ENCODE results near the gene MROH2A.
A peak's percentile ranks its signal among the peaks of the same experiment; 100 is the strongest.

MROH2A gene

DNA sequence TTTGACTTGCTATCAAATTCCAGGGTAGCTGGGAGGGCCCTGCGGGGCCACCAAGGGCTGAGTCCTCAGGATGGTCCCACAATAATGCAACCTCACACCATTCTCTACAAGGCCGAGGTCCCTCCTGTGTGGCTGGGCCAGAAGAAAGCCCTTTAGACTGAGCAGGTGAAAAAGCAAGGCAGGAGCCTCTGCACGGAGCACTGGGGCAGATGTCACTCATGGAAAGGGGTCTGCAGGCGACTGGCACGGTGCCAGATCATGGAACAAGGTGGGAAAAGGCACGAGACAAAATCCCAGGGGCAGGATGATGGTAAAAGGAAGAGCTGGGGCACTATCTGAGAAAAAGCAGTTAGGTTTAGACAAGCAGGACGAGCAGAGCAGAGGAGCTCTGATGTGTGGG is 60.1 kb downstream of the MROH2A start:
- DNase-seq: no peak

GRCh38 chr2:233838726-233839446 is 60.8 kb downstream of the MROH2A start:
- no peak for DNase-seq

- DNase-seq: no peak
Observed at GRCh38 chr2:233839447-233839820, 61.3 kb downstream of the MROH2A start.

DNA sequence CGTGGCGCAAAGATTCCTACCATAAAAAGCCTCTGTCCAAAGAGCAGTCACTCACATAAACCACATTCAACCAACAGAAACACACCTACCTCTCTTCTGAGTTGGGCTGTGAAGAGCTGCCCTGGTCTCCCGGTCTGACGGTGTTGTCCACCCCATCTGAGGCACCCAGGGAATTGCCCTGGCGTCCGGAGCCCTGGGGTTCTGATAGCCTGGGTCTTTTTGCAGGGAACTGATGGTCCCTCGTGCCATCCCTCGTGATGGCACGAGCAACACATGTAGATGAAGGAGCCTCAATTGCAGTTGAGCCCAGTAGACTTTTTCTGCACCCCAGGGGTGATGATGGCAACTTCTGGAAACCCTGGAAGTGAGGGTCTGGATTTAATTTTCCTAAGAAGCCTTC is 62.4 kb downstream of the MROH2A start:
- DNase-seq: no peak

DNA sequence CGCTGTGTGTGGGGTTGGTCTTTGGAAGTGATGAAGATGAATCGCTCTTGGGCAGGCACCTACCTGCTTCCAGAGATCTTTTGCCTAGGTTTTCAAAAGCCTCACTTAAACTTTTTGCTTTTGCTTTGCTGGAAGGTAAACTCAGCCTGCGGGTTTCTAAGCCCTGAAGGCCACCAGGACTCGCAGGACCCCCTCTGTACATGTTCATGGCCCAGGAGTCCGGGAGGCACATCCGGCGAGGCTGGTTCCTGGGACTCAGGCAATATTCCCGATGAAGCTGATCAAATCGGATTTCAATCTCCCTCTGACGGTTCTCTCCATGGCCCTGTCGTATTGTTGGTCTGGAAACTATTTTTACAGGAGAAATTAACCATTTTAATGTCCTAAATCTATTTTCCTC is 63.1 kb downstream of the MROH2A start:
- DNase-seq: no peak

DNA sequence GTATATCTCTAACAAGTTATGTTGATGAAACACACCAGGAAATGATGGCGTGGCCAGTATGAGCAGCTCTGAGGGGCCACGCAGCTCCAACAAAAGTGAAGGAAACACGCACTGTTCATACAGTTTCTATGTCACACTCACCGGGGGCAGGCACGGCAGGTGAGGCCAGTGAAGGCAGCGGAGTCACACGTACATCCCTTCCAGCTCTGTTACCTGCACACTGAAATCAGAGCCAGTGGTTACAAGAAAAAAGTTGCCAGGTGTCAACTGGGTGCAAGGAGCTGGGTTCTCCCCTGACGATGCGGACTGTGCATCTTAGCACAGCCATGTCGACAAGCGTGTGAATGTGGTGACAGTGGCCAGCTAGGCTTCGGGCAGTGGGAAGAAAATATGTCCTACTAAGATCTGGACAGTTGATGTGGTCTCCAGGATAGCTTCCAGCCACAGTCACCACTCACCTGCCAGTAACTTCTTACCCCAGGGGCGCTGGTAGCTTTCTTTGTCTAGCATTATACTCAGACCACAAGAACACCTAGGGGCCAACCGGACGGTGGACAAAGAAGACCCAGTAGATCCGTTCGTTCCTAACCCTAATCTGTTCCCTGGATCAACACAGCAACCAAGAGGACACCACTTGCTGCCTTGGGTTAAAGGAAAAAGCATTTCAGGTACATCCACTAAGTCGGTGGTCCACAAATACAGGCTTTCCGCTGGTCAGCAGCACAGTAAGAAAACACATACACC is 66.1 kb downstream of the MROH2A start:
- DNase-seq: no peak

DNA sequence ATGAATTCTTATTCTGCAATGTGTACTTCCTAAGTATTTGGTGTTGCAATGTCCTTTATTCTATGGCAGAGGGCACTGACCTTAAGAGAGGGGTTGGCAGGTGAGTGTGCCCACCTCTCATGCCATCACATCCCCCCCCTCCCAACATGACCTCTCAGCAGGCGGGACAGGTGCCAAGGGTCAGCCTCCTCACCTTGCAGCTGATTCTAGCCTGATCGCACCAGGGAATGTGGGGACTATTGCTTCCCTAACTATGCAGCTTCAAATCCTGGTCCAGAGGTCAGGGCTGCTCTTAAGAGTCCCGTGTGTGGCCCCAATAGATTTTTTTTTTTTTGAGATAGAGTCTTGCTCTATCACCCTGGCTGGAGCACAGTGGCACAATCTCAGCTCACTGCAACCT is 66.7 kb downstream of the MROH2A start:
- no peak for DNase-seq

DNA sequence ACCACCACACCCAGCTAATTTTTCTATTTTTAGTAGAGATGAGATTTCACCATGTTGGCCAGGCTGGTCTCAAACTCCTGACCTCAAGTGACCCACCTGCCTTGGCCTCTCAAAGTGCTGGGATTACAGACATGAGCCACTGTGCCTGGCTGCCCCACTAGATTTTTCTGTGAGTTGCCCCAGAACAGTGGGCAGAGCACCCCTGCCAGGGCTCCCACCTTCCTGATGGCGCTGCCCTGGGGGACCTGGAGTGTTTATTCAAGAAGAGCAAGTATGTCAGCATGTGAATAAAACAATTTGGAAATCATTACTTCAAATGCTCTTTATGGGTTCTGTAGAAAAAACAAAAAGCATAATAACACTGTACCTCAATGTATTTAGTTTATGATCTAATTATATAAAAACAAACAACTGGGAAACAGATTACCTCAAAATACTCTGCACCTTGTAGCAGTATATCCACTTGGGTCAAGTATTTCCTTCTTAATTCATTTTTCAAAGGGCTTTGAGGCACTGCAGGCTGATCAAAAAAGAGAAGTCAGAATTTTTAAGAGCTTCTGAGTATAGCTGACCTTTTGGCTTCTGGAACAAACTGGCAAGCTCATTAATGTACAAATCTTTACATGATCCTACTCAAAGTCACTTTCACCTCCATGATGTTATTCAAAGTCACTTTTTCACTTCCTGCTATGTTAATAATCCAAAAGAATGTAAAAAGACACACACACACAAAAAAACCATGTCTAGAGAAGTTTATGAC is 67.4 kb downstream of the MROH2A start:
- no peak for DNase-seq

DNA sequence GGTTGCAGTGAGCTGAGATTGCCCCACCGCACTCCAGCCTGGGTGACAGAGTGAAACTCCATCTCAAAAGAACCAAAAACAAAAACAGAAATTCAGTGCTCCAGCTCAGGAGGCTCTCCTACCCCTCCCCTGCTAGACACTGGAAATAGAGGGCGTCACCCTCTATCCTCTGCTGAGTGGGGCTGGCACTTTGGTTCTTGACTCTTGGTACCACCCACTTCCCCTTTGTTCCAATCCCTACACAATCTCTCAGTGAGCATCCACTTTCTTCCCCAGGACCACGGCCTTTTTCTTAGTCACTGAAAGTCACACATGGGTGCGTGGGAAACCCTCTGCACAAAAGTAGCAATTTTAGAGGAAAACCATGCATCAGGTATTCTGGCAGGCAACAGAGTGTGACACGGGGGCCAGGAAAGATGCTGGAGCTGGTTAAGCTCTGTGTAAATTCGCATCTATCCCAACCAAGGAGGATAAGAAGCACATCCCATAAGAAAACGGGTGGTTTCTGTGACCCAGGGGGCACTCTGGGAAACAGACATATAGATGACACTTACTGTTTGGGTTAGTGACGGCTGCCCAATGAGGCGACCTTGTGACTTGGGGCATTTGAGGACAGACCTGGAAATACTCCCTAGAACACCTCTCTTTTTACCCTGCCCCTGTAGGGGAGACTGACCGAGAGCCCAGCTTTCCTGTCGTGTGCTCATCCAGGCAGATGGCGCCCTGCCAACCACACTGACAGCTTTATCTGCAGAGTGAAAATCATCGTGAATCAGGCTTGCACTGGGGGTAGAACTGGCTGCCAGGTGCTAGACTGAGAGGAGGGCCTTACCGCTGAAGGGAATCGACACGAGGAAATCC is 68.5 kb downstream of the MROH2A start:
- DNase-seq: no peak

GRCh38 chr2:233847248-233847898 is 69.2 kb downstream of the MROH2A start:
- DNase-seq: no peak

- no peak for DNase-seq
Observed at GRCh38 chr2:233848276-233848675, 70.1 kb downstream of the MROH2A start.

DNA sequence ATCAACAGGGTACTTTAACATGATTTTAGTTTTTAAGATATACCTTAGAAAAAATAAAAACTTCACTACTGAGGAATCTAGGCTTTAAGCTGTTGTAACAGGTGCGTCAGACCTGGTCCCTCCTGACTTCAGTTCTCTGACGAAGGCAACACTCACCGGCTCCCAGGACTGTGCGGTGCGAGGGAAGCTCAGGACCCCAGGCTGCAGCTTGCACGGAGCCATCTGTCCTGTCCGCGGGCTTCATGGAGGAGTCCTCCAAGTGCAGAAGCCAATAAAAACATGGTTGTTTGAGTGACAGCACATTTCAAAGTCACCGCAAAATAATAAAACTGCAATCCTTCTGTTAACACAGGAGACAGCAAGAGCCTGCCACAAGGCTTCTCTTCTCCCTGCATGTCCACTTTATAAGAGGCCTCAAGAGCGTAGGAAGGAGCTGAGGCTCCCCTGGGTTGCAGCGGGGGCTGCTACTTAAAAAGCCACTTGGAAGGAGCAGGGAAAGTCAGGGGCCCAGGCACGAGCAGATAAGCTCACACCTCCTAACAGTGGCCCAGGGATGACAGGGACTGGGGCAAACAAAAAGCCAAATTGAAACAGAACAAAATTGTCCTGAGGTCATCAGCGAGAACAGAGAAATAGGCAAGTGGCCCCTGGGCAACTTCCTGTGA is 71.6 kb downstream of the MROH2A start:
- no peak for DNase-seq

- DNase-seq: no peak
Observed at GRCh38 chr2:233850745-233851144, 72.6 kb downstream of the MROH2A start.

GRCh38 chr2:233851169-233851568 is 73.0 kb downstream of the MROH2A start:
- no peak for DNase-seq

DNA sequence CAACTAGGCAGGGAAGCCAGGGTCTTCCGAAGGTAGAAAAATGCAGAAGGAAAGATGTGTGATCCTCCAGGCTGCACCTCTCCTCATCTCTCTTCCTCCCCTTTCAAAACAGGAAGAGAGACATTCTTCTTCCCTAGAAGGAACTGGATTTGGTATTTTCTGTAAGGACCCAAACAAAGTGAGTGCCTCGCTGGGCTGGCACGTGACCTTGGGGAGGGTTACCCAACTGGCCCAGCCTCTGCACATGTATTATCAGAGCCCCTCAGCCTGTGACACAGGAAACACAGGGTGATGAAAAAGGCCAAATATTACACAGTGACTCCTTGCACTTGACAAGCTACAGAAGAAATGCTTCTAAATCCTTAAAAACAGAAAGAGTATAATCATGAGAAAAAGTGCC is 73.9 kb downstream of the MROH2A start:
- no peak for DNase-seq

DNA sequence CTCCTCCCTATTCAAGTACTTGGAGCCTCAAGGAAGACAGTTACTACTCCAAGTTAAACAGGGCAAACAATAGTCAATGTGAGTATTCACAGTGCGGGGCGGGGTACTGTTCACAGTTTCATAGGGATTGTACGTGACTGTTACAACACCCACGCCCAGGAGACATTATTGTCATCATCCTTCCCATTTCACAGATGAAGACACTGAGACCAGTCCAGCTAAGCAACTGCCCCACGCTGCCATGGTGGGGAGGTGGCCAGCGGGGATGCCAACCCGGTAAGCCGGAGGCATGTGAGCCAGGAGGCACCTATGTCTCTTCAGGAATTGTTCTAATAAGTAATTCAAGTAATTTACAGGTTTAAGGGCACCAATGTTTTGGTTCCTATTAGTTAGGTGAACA is 75.2 kb downstream of the MROH2A start:
- no peak for DNase-seq

DNA sequence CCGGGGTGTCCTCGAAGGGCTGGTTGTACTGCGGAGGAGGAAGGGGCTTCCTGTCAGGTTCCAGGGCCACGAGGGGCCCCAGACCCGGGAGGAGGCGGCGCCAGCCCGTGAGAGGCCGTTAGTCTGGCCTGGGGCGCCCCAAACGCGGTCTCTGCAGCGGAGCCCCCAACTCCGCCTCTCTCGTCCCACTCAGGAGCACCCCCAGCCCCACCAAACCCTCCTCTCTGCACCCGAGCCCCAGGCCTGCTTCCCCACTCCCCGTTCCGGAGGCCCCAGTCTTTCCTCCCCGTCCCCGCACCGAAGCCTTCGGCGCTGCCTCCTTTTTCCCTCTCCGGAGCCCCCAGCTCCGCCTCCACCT is 75.7 kb downstream of the MROH2A start:
- DNase-seq: no peak

GRCh38 chr2:233854241-233854981 is 76.3 kb downstream of the MROH2A start, which contains the start of gene HJURP:
HJURP (minus strand) TSS chr2:233854535; CDS start chr2:233854500, 35 bp downstream.
- peak; percentile 67 to 85 for DNase-seq

DNA sequence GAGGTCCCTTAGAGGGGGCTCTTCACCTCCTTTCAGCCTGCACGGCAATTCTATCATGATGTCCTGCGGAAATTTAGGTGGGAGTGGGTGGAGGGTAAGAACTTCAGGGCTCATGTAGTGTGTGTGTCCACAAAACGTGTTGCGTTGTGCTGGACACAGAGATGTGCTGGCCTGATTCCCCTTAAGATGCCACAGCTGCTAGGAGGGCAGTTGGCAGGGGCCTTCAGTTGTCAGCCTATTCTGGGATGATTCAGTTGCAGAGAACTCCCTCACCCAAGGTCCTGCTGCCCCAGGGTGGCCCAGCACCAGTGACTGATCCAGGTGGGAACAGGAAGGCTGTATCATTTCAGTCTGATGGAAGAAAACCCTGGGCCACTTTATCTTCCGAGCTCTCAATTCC is 77.2 kb downstream of the MROH2A start:
- no peak for DNase-seq

DNA sequence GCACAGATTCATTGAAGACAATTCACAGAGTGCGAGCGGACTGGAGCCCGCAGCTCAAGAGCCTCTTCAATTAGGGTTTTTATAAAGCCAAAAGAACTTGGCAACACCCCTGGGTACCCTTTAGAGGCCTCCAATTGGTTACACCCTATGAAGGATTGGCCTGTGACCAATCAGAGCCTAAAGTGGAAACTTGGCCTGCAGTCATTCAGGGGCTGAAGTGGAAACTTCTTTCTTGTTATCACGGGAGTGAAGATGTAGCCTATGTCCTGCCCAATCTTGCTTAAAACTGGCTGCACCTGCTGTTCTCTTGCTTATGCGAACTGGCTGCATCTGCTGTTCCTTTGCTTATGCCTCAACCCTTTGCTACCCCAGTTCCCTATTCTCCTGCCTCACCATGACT is 78.1 kb downstream of the MROH2A start:
- no peak for DNase-seq

DNA sequence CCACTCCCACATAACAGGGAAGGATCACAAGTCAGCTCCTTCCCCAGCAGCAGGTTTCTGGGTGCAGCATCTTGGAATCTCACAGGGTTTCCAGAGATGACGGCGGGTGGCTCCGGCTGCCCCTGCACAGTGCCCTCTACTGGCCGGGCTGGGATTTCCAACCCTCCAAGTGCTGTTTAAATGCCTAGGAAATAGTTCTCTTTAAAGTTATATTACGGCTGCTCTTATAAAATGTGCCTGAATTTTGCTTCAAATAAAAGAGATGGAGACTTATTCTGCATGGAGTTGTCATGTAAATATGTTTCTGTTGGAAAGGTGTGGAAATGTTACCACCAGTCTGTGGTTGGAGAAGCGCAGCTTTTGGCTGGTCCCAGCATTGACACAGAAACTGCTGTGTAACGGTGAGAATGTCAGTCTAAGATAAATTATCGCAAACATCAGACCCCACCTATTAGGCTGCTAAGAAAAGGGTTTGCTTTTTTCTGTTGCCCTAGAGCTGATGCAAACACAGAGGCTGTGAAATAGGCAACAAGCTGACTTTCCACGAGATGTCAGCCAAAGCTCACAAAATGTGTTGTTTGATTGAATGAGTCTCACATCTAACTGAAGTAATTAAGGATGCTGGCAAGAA is 79.5 kb downstream of the MROH2A start:
- no peak for DNase-seq

Measured in NCI-H187 (cell line).